Endodermal cell (in vitro differentiated cells): Measurements from ENCODE around the gene MAP4K4. TPM values are rescaled to one million over a fixed set of nuclear protein-coding genes. Genes with fewer than 3 reads are reported as not detected.

Experiments used
- DNase-seq: peaks from one replicate; pipeline ENCODE4 v3.0.0-alpha.2; 2017
- H3K27ac ChIP-seq: 2 replicates; pipeline ENCODE4 v1.5.1; 2013; ENCODE audit warnings: mild to moderate bottlenecking, low read depth, low read length, moderate library complexity
- H3K27me3 ChIP-seq: 2 replicates; pipeline ENCODE4 v1.6.1; 2013; ENCODE audit warnings: mild to moderate bottlenecking, low read length, moderate library complexity; ENCODE audit not compliant: insufficient read depth, control insufficient read depth, poor library complexity, severe bottlenecking
- H3K36me3 ChIP-seq: 2 replicates; pipeline ENCODE4 v1.7.0; 2013; ENCODE audit warnings: mild to moderate bottlenecking, low read length, moderate library complexity; ENCODE audit not compliant: control insufficient read depth, insufficient read depth
- H3K4me1 ChIP-seq: one replicate; pipeline ENCODE4 v1.7.0; 2013; ENCODE audit warnings: low read length; ENCODE audit not compliant: control insufficient read depth, insufficient read depth
- H3K4me3 ChIP-seq: 2 replicates; pipeline ENCODE4 v1.5.1; 2013; ENCODE audit warnings: mild to moderate bottlenecking, low read length, moderate library complexity
- H3K9ac ChIP-seq: 2 replicates; pipeline ENCODE4 v1.6.1; 2013; ENCODE audit warnings: mild to moderate bottlenecking, low read length, moderate library complexity; ENCODE audit not compliant: poor library complexity, severe bottlenecking; ENCODE audit errors: extremely low read depth
- H3K9me3 ChIP-seq: 2 replicates; pipeline ENCODE4 v1.6.1; 2013; ENCODE audit warnings: mild to moderate bottlenecking, low read length, moderate library complexity; ENCODE audit not compliant: control insufficient read depth
- H3K27ac Mint-ChIP-seq: 2 replicates; pipeline ENCODE4 v1.8.0; 2020; ENCODE audit warnings: mixed read lengths
- H3K27me3 Mint-ChIP-seq: 2 replicates; pipeline ENCODE4 v1.8.0; 2021; ENCODE audit warnings: mild to moderate bottlenecking, mixed read lengths; ENCODE audit not compliant: insufficient read depth
- H3K36me3 Mint-ChIP-seq: 2 replicates; pipeline ENCODE4 v1.8.0; 2020; ENCODE audit warnings: low read depth, mixed read lengths
- H3K4me1 Mint-ChIP-seq: 2 replicates; pipeline ENCODE4 v1.8.0; 2020; ENCODE audit warnings: mixed read lengths
- H3K4me3 Mint-ChIP-seq: 2 replicates; pipeline ENCODE4 v1.8.0; 2020; ENCODE audit warnings: mild to moderate bottlenecking, moderate library complexity, mixed read lengths
- H3K9me3 Mint-ChIP-seq: 2 replicates; pipeline ENCODE4 v1.8.0; 2020; ENCODE audit warnings: mild to moderate bottlenecking, mixed read lengths
- WGBS, 2 experiments: methylation state at CpG; one replicate each; pipeline versions ENCODE4 v1.1.5 to v1.1.7; 2013; ENCODE audit warnings: missing lambda C conversion rate in 2 of 2, mixed read lengths in 1 of 2; ENCODE audit not compliant: insufficient coverage in 1 of 2, insufficient read length in 1 of 2; 5-methylcytosine and 5-hydroxymethylcytosine counted together
- total RNA-seq, 2 donors: library from RNA; stranded (reverse); fragmentation: NEBNext Ultra II Directional in 1 of 2; extraction: Animal tissue kit (Norgen Biotek cat#: 25700) in 1 of 2; gene quantifications; 2 replicates in 1 of 2; 3 replicates in 1 of 2; pipeline ENCODE4 v1.2.1, GENCODE V29; 2021
- TF ChIP-seq, protein P1 (sequence below): fragments of 200-600 bp; sonication (generic); conservative IDR thresholded peaks from 2 replicates; pipeline ENCODE4 v1.5.0; 2021; ENCODE audit warnings: antibody characterized with exemption, mild to moderate bottlenecking

The MAP4K4 gene
- total RNA-seq, 2 donors from 2014 or later, result 130 to 142 TPM

DNA sequence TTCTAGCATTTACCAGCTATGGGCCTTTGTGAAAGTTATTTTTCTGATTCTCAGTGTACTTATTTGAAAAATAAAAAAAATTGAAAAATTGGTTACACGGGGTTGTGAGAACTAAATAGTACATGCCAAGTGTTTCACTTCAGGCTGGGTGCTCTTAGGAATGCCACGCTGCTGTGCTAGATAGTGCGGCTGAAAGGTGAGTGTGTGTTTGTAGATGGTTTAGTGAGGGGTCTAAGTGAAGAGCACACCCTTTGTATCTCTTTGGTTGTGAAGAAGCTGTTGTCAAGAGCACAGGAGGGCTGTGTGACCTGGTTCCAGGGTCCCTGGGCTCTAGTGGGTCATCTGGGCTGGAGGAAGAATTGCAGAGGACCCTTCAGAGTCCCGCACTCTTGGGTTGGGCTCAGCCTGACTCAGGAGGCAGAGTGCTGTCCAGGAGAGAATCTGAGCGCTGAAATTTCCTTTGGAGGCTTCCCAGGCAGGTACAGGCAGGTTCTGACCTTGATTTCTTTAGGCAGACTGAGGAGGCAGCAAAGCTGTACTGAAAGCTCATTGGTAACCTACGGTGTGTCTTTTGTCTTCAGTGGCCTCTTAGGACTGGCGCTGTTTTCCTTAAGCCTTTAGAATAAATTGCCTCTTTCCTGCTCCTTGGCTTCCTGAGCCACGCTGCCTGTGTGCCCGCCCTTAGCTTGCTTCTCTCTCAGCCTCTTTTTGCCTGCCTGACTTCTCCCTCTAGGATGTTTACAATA, 44.4 kb downstream of the MAP4K4 start:
- DNase-seq, result peak; percentile 85
- peak overlapping the region; percentile 53 for H3K9ac ChIP-seq
- 20 to 38% methylated on average over 7 to 9 of the region's 9 CpGs for WGBS, 2 experiments
- peak overlapping the region; percentile 32 for H3K4me3 ChIP-seq
- Mint-ChIP-seq H3K4me3 (peak overlapping the region; percentile 8), H3K36me3 (no peaks in the 10 kb centered on the region), H3K27ac (peak overlapping the region; percentile 90), H3K4me1 (peaks cover 44% of the 10 kb centered on the region), H3K9me3 (no peaks in the 10 kb centered on the region), H3K27me3 (no peaks in the 10 kb centered on the region)
- H3K27ac ChIP-seq, result peak overlapping the region; percentile 59
- H3K4me1 ChIP-seq, result peaks cover 21% of the 10 kb centered on the region
- H3K36me3 ChIP-seq, result no peaks in the 10 kb centered on the region
- H3K27me3 ChIP-seq, result no peaks in the 10 kb centered on the region
- no peaks in the 10 kb centered on the region for H3K9me3 ChIP-seq
- TF ChIP-seq, protein P1, sequence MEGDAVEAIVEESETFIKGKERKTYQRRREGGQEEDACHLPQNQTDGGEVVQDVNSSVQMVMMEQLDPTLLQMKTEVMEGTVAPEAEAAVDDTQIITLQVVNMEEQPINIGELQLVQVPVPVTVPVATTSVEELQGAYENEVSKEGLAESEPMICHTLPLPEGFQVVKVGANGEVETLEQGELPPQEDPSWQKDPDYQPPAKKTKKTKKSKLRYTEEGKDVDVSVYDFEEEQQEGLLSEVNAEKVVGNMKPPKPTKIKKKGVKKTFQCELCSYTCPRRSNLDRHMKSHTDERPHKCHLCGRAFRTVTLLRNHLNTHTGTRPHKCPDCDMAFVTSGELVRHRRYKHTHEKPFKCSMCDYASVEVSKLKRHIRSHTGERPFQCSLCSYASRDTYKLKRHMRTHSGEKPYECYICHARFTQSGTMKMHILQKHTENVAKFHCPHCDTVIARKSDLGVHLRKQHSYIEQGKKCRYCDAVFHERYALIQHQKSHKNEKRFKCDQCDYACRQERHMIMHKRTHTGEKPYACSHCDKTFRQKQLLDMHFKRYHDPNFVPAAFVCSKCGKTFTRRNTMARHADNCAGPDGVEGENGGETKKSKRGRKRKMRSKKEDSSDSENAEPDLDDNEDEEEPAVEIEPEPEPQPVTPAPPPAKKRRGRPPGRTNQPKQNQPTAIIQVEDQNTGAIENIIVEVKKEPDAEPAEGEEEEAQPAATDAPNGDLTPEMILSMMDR, result peak; percentile 13

- Histone ChIP-seq H3K4me1 (peaks cover 21% of the 10 kb centered on the region), H3K9me3 (no peaks in the 10 kb centered on the region), H3K27me3 (no peaks in the 10 kb centered on the region), H3K9ac (peak overlapping the region; percentile 53), H3K4me3 (peak overlapping the region; percentile 28), H3K27ac (no peak overlapping the region), H3K36me3 (no peaks in the 10 kb centered on the region)
- no peaks in the 10 kb centered on the region for H3K27me3 Mint-ChIP-seq
- H3K9me3 Mint-ChIP-seq, result no peaks in the 10 kb centered on the region
- H3K4me3 Mint-ChIP-seq, result peak overlapping the region; percentile 8
- DNase-seq, result no peak
- TF ChIP-seq, protein P1, result no peak
- peaks cover 48% of the 10 kb centered on the region for H3K4me1 Mint-ChIP-seq
- 50 to 61% methylated on average over 1 of the region's 1 CpG for WGBS, 2 experiments
- no peaks in the 10 kb centered on the region for H3K36me3 Mint-ChIP-seq
- H3K27ac Mint-ChIP-seq, result peak overlapping the region; percentile 90
These were observed 45.0 kb downstream of the MAP4K4 start for GRCh38 chr2:101742547-101742946.

DNA sequence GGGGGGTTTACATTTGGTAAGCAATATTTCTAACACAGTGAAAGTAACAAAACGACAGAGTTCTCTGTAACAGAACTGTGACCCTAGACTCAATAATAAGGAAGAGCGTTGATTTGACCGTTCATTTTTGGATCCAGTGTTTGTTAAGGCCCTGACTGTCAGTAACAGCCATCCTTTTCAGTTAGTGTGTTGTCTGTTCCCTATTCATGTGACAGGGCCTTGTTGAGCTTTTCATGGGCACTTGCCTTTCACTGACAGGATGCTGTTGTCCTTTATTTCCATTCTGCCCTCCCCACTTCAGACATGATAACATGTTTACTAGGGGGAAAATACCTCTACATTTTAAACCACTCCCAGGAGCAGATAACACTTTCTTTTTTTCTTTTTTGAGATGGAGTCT, 45.8 kb downstream of the MAP4K4 start:
- Mint-ChIP-seq H3K27ac (peak overlapping the region; percentile 26), H3K9me3 (no peaks in the 10 kb centered on the region), H3K27me3 (no peaks in the 10 kb centered on the region), H3K4me1 (peaks cover 55% of the 10 kb centered on the region), H3K36me3 (no peaks in the 10 kb centered on the region), H3K4me3 (no peak overlapping the region)
- WGBS, 2 experiments, result 96% methylated on average over 3 of the region's 3 CpGs
- Histone ChIP-seq H3K27me3 (no peaks in the 10 kb centered on the region), H3K36me3 (no peaks in the 10 kb centered on the region), H3K4me1 (peaks cover 21% of the 10 kb centered on the region), H3K9me3 (no peaks in the 10 kb centered on the region), H3K27ac (no peak overlapping the region), H3K9ac (no peak overlapping the region), H3K4me3 (peak overlapping the region; percentile 5)
- no peak for DNase-seq
- TF ChIP-seq, protein P1, result no peak
